HG03135 (cell line): ENCODE results near the gene EDC3.
A peak's percentile ranks its signal among the peaks of the same experiment; 100 is the strongest.
"Not testable (repeated sequence)": the region's sequence is repeated elsewhere in the genome, so short reads cannot be mapped to it uniquely, and the experiment has no call there.

ENCODE experiments used
- ATAC-seq: cut with Tn5 transposase; IDR thresholded peaks from one replicate; pipeline ENCODE4 v1.9.1; 2021; ENCODE audit warnings: mild to moderate bottlenecking, moderate library complexity; ENCODE audit not compliant: unreplicated experiment

EDC3 gene

GRCh38 chr15:74612677-74613076, 83.1 kb downstream of the EDC3 start:
- no peak for ATAC-seq

- no peak for ATAC-seq
These were observed 84.0 kb downstream of the EDC3 start for GRCh38 chr15:74611834-74612233.

GRCh38 chr15:74611341-74611740, 84.5 kb downstream of the EDC3 start:
- no peak for ATAC-seq

GRCh38 chr15:74610302-74610951, 85.4 kb downstream of the EDC3 start:
- ATAC-seq: no peak

GRCh38 chr15:74609938-74610301, 85.9 kb downstream of the EDC3 start:
- ATAC-seq: no peak

- no peak for ATAC-seq
These were observed 87.0 kb downstream of the EDC3 start for GRCh38 chr15:74608786-74609185.

DNA sequence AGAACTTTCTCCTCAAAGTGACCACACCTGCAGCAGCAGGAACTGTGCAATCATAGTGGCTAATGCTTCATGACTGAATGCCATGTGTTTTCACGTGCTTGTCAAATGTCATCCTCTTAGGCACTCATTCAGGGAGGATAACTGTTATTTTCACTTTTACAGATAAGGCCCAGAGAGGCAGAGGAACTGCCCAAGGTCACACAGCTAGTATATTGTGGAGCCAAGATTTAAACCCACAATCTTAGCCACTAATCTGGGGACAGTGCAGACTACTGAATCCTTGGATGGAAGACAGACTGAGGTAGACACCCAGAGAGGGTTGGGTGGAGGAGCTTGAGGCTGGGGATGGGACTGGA, 90.1 kb downstream of the EDC3 start:
- ATAC-seq: no peak

DNA sequence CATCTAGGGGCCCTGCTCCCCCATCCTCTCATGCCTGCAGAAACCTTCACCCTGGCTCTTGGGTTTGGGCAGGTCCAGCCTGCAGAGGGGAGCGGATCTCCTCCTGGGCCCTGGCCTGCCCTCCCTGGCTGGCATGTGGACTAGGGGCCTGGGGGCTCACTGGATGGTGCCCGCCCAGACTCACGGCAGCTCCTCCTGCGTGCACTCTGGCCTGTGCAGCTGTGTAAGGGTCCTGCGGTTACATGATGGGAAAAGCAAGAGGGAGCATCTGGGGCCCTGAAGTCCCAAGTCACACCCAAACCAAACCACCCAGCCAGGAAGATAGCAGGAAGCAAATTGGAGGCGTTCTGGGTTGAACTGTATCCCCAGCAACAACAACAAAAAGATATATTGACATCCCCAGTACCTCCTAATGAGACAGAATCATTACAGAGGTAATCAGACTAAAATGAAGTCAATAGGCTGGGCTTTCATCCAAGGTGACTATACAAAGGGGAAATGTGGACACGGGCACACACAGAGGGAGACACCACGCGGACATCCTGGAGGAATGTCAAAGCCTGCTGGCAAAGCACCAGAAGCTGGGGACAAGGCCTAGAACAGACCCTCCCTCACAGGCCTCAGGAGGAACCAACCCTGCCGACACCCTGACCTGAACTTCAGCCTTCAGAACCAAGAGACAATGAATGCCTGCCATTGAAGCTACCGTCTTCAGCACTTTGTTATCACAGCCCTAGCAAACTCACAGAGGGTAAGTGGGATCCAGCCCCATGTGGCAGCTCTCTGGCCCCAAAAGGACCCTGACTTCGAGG, 90.6 kb downstream of the EDC3 start:
- ATAC-seq: no peak

DNA sequence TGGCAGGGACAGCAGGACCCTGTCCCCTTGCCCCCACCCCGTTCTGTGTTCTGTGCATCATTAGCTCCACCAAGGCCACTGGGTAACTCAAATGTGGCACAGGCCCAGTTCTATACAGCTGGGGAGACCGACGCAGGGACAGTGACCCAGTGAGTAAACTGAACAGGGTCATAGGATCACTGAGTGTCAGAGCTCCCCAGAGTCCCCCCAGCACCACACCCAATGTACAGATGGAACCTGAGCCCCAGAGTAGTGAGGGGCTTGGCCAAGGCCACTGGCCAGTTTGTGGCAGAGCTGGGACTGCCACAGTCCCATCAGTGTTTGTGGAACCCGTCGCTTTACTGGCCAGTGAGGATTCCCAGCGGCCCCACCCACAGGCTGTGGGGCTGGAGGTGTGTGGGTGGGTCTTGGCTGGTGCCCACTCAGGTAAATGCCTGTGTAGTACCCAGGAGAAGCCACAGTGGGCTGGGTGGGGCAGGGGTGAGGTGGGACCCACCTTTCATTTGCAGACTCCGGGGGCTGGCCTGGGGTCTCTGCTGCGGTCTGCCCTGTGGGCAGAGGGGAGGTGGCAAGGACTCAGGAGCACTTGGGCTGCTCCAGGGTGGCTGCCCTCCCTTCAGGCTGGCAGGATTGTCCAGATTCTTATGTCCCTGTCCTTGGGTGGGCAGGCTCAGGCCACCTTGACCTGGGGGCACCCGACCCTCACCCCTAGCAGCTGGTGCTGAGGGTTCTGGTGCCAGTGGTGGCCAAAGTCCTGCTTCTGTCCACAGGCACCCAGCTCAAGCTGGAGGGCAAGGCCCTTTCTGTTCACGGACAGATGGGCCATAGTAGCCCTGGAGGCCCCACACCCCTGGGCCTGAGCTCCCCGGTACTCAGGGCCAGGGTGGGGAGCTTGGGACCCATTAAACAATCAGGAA, 91.8 kb downstream of the EDC3 start:
- no peak for ATAC-seq

DNA sequence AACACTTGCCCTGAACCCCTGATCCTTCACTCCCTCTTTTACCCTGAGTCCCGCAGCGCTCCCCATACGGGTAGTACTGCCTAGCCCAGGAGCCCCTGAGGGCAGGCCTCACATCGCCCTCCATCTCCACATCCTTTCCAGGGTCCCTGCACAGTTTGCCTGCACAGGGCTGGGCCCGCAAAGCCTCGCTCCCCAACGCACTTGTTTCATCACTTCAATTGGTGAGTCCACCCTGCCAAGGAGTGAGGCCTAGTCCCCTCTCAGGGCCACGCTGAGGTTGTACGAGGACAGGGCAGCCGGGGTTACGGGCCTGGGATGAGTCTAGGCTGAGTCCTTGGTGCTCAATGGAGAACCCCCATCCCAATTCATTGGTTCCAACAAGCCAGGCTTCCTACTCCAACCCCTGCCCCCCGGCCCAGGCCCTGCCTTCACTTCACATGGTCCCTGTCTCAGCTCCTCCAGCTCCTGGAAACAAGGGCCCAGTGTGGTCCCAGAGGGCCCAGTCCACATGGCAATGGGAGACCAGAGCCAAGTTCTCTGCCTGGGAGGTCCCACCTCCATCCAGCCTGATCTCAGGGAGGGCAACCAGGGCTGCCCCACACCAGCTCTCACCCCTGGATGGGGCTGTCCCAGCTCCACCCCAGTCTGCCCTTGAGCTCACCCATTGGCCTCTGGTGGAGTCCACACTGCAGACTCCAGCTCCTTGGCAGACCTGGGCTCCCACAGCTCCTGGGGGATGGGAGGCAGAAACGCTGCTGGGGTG, 92.6 kb downstream of the EDC3 start:
- ATAC-seq: no peak

DNA sequence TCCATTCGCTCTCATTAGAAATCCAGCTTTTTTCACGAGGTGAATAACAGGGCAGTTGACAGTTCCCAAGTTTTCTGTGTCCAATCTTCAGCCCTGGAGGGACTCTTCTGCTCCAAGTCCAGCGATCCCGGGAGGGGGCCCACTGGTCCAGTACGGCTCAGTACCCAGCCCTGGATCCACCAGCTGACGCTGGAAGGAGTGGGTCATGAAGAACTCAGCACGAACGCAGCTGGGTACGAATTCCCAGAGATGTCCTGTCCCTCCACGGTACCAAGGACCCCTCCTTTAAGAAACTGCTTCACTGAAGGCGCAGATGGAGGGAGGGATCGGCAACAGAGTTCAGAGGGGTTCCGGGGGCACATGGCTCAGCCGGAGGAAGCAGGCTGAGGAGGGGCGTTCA, 96.7 kb downstream of the EDC3 start:
- ATAC-seq: no peak

GRCh38 chr15:74598126-74598842, 97.5 kb downstream of the EDC3 start:
- peak; percentile 88 for ATAC-seq

DNA sequence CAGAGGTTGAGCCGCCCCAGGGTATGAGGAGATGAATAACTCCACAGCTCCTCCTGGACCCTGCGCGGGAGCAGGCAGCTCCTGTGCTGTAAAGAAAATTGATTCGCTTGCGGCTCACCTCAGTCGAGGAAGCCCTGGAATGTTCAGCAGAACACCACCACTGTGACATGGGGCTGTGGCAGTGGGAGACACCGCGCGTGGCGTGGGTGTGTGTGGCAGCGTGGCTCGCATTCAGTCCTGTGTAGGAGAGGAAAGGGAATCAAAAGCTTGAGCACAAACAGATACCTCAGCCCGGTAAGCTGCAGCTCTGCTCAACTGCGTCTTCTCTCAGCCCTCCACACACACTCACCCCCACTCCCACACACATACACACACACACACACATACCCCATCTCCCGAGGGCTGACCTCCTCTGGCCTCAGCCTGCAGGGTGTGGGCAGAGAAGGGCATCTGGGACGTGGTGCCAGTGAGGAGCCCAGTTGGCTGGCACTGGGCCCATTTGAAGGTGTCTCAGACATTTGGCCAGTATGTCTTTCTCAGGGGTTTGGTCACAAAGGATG, 98.6 kb downstream of the EDC3 start:
- not testable (repeated sequence) for ATAC-seq

DNA sequence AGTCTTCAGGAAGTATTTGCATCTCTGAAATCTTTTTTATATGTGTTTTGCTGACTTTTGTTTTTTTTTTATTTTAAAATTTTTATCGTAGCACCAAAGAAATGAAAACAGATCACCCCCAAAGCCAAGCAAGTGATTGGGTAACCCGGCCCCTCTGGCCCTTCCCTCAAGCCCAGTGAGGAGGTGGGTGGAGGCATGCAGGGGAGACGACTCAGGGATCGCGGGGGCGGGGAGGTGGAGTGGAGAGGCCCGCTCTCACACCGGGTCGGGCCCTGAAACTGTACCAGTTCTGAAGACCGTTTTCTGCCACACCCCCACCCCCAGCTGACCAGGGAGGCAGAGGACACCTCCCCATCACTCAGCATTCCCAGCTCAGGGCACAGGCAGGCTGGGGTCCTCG, 99.1 kb downstream of the EDC3 start:
- not testable (repeated sequence) for ATAC-seq

GRCh38 chr15:74595271-74595670, 100.6 kb downstream of the EDC3 start:
- ATAC-seq: no peak

- no peak for ATAC-seq
These were observed 101.4 kb downstream of the EDC3 start for GRCh38 chr15:74594455-74594854.

- no peak for ATAC-seq
These were observed 102.7 kb downstream of the EDC3 start for GRCh38 chr15:74593122-74593521.

GRCh38 chr15:74592222-74592621, 103.6 kb downstream of the EDC3 start:
- ATAC-seq: no peak

DNA sequence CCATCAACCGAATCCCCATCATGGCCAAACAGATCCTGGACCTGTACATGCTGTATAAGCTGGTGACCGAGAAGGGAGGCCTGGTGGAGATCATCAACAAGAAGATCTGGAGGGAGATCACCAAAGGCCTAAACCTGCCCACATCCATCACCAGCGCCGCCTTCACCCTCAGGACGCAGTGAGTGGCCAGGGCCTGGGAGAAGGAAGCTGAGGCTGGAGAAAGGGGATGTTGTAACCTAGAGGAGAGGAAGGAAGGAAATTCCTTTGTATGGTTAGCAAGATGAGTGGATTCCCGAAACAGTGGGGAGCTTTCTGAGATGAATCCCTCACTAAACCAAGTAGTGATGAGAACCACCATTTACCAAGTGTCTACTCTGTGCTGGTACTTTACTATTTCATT, 106.0 kb downstream of the EDC3 start:
- no peak for ATAC-seq

- no peak for ATAC-seq
These were observed 110.0 kb downstream of the EDC3 start for GRCh38 chr15:74585857-74586256.
